Measurements from ENCODE around the gene TLE4.

DNA sequence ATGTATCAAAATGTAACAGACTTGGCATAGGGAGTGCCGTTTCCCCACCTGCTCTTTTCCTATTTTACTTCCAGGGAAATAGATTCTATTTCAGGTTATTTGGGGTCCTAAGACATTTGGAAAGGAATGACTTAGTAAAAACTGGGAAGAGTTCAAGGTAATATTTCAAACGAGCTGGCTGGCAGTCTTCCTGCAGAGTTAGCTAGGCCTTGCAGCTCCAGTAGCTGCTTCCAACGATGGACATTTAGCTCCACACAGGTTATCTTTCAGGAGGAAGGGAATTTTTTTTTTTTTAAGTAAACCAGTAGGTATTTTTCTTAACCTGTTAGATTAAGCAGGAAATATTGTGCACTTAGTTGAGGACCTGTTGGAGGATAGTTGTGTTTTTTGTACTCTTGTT is 45.2 kb downstream of the TLE4 start:
- TF ChIP-seq, protein P1, sequence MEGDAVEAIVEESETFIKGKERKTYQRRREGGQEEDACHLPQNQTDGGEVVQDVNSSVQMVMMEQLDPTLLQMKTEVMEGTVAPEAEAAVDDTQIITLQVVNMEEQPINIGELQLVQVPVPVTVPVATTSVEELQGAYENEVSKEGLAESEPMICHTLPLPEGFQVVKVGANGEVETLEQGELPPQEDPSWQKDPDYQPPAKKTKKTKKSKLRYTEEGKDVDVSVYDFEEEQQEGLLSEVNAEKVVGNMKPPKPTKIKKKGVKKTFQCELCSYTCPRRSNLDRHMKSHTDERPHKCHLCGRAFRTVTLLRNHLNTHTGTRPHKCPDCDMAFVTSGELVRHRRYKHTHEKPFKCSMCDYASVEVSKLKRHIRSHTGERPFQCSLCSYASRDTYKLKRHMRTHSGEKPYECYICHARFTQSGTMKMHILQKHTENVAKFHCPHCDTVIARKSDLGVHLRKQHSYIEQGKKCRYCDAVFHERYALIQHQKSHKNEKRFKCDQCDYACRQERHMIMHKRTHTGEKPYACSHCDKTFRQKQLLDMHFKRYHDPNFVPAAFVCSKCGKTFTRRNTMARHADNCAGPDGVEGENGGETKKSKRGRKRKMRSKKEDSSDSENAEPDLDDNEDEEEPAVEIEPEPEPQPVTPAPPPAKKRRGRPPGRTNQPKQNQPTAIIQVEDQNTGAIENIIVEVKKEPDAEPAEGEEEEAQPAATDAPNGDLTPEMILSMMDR (IDR thresholded peaks at IDR 0.05; ENCODE audit: low read depth, low read length): no peak
- TF ChIP-seq POLR2A (IDR thresholded peaks at IDR 0.05; ENCODE audit: extremely low read depth, insufficient read length) (no peak), MYC (IDR thresholded peaks at IDR 0.05; ENCODE audit: low read depth, low read length) (no peak)
- TF ChIP-seq, protein P2, sequence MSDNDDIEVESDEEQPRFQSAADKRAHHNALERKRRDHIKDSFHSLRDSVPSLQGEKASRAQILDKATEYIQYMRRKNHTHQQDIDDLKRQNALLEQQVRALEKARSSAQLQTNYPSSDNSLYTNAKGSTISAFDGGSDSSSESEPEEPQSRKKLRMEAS (IDR thresholded peaks at IDR 0.05; ENCODE audit: low read depth, low read length): no peak
